Stimulated activated CD4-positive, alpha-beta T cell treated with anti-CD3 and anti-CD28 coated beads, Interleukin-2, amount 100 ng/mL, for 4 hours (primary cell): ENCODE results near the gene TTC34.

ENCODE experiments used
- DNase-seq: peaks from one replicate; pipeline ENCODE4 v3.0.0-alpha.2; 2020; ENCODE audit warnings: low read depth

The TTC34 gene

GRCh38 chr1:2641381-2642130 is 159.9 kb downstream of the TTC34 start:
- DNase-seq: no peak

GRCh38 chr1:2640626-2641025 is 160.9 kb downstream of the TTC34 start:
- no peak for DNase-seq

DNA sequence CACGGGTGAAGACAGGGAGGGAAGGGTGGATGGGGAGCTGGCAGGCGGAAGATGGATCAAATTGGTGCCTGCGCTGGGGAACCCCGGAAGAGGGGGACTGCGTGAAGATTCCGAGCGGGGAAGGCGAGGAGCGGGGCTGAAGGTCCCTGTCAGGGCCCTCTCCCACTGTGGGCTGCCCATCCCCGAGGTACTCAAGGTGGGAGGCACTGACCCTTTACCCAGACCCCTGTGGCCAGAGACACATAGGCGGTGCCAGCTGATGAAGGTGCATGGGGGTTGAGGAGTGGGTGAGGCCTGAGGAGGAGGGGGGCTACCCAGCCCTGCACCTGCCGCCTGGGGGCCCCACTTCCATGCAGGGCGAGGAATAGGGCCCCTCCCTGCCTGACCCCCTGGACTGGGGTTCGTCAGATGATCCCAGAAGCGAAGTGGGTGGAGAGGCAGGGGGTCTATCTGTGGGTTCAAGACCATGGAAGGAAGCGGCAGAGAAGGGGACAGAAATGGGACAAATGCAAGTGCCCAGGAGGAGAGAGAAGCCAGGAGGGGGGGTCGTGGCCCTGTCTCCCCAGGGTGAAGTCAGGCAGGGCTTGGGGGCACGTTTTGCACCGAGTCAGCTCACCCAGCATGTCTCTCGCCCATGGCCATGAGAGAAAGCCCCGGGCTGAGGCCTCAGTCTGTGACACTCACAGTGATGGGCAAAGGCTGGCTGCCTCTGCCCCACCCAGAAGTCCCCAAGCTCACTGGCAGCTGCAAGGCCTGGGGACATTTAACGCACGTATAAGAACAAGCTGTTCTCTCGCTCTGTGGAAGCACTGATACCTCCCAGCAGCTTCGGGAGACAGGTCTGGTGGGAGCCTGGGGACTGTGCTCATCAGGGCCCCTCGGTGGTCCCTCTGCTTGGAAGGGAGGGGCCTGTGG is 161.6 kb downstream of the TTC34 start:
- DNase-seq: no peak

DNA sequence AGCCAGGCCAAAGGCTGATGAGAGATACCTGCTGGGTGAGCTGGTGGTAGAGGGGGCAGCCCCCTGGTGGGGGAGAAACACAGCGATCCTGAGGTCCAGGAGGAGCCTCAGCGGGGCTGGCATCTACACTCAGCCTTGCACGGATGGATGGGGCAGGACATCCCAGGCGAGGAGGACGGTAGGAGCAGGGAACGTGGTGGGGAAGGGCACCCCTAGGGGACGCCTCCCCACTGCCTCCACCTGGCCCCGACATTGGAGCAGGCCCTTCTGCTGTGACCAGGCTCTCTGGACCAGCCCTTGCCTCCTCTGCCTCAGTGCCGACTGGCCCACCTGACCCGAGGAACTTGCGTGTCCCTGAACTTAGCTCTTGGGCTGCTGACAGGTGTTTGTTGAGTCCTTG is 162.3 kb downstream of the TTC34 start:
- DNase-seq: no peak

GRCh38 chr1:2638466-2639115 is 162.9 kb downstream of the TTC34 start:
- no peak for DNase-seq

GRCh38 chr1:2637442-2638145 is 163.9 kb downstream of the TTC34 start:
- DNase-seq: no peak

DNA sequence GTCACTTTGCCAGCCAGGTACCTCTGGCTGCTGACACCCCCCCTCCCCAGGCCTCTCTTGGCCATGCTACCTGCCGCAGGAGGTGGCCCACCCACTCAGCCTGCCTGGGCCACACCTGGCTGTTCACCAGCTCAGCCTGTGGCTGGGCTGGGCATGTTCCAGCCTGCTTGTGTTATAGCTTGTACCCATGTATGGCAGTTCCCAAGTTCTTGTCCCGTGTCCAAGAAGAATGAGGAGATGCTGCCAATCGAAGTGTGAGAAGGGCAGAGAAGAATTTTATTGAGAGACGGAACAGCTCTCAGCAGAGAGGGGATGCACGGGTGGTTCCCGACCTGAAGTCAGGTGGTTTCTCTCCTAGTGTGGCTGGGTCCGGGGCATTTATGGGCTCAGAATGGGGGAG is 164.8 kb downstream of the TTC34 start:
- no peak for DNase-seq

DNA sequence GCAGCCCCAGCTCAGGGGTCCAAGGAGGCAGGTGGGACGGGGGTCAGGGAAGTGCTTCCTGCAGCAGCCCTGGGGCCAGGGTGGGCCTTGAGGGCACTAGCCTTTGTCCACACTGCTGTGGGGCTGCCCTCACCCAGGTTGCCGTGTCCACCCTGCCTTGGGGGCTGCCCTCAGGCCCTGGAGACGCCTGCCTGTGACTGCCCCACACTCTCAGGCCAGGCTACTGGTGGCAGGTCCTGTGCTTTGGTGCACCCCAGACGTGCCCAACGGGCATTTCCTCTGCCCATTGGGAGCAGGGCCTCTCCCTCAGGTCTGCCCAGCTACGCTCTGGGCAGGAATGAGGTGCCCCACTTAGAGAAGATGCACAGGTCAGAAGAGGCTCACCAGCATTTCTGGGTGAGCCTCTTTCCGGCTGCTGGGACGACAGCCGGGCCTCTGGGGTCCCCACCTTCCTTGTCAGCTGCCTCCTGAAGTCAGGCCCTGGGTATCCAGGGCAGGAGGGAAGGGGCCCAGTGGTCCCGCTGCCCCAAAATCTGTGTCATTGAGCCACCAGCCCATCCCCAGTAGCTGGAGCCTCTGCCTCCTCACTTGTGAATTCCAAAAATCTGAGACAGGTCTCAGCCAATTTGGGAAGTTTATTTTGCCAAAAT is 166.0 kb downstream of the TTC34 start:
- no peak for DNase-seq

- no peak for DNase-seq
These were observed 167.5 kb downstream of the TTC34 start for GRCh38 chr1:2633936-2634491.

- no peak for DNase-seq
These were observed 168.0 kb downstream of the TTC34 start for GRCh38 chr1:2633366-2633935.

DNA sequence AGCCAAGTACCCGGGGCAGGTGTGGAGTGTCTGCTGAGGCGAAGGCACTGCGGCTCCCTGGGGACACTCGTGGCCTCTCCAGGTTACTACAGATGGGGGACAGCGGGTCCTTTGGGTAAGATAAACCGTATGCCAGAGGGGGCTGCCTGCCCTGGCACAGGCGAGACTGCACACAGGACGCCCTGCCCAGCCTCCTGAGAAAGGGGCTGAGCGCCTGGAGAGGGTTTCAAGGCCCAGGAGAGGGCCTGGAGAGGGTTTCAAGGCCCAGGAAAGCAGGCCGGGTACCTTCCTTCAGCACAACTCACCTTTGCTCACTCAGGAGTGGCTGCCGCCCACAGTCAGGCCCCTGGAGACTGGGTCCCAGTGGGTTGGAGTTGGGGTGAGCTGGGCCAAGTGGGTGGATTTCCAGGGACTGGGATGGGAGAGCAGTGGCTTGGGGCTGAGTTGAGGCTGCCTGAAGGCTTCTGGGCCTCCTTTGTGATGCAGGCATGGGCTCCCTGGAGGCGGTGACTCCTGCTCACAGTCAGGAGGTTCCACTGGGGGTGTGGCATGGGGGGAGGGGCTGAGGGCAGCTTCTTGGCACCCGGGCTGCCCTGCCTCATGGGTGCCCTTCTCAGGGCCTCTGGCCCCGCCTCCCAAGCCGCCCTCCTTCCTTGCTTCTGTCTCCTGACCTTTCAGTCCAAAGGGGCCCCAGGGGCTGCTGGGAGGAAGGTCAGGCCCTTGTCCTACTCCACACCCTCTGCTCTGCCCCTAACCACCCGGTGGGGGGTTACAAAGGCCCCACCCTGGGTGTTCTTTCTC is 168.7 kb downstream of the TTC34 start, which contains the start of gene MMEL1:
Gene MMEL1, minus strand, starts transcription at position 456 of the 801 bp plus-strand sequence. CDS start 3,532 bp downstream, outside the sequence.
- no peak for DNase-seq

DNA sequence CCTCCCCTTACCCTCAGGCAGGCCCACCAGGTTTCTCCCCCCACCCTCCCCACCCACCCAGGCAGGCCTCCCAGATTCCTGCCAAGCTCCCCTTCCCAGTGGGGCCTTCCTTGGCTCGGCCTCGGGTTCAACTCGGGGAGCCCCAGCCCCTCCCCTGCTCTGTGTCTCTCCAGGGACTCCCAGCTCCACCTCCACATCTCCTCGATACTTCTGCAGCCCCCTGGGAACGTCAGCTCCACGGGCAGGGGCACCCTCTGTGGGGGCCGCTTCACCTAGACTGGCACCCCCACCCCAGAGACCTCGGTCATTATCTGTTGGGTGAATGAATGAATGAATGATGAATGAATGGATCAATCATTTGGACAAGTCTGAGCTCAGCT is 169.5 kb downstream of the TTC34 start:
- DNase-seq: no peak

- DNase-seq: no peak
These were observed 170.1 kb downstream of the TTC34 start for GRCh38 chr1:2631136-2632050.

DNA sequence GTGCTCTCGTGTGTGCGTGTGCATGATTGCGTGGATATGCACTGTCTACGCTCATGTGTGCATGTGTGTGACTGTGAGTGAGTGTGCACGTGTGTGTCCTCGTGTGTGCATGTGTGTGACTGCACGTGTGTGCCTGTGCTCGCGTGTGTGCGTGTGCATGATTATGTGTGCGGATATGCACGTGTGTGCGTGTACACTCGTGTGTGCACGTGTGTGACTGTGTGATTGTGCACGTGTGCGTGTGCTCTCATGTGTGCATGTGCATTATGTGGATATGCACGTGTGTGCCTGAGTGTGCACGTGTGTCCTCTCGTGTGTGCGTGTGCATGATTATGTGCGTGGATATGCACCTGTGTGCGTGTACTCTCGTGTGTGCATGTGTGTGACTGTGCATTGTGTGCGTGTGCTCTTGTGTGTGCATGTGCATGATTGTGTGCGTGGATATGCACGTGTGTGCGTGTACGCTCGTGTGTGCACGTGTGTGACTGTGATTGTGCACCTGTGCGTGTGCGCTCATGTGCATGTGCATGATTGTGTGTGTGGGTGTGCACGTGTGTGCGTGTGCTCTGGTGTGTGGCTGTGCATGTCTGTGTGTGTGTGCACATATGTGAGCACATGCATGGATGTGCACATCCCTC is 170.9 kb downstream of the TTC34 start:
- DNase-seq: no peak

DNA sequence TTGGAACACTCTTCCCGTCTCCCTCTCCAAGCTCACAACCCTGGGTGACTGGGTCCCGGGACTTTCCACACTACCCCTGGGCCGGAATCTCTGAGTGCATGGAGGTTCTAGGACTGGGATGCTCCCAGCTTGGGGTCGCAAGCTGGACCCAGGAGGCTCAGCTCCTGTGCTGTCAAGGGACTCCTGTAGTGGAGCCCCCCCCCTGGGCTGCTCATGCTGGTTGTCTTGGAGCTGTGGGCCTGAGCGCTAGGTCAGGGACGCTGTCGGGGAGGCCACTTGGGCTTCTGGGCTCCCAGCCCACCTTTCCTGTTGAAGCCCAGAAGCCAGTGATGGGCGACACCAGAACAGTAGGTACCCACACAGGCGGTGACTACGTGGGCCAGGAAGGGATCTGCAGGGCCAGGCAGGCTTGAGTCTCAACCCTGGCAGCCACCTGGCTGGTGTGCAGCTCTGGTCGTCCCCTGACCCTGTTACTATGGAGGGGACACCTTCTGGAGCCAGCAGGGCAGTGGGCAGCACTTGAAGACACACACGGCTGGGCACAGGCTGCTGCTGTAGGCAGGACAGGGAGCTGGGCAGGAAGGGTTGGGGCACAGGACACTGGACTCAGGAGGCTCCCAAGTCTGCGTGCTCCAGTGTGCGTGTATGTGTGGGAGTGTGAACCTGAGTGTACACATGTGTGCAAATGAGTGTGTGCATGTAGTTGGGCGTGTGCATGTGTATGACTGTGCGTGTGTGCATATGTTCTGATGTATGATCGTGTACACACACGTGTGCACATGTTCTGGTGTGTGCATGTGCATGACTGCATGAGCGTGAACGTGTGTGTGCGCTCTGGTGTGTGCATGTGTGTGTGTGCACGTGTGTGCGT is 171.6 kb downstream of the TTC34 start:
- DNase-seq: no peak

DNA sequence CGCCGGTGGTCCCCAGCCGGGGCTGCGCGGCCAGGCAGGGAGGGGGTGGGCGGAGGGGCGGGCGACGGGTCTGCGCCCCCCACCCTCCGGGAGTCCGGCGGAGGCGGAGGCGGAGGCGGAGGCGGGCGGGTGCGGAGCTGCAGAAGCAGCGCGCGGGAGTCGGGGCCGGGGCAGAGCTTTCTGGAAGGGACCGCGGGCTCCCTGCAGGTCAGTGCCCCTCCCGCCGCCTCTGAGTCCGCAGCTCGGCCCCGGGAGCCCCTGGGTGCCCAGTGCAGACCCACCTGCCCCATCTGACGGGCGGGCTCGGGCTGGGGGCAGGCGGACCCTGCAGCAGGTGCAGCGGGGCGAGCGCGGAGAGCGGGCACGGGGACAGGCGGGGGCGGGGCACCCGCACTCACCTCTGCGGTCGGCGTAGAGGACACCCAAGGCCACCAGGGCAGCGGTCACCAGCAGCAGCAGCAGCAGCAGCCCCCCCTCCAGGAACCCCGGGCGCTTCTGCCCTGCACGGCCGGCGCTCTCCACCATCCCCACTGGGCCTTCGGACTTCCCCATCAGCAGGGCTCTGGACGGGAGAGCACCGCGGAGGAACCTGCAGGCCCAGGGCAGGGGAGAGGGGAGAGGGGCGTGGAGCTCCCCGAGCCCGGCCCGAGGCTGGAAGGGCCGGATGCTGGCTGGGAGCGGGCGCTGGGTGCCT is 172.4 kb downstream of the TTC34 start:
- no peak for DNase-seq
